ENCODE results near the gene INPP5D. TPM values are rescaled to one million over a fixed set of nuclear protein-coding genes. Genes with fewer than 3 reads are reported as not detected.

Gene INPP5D
- polyA plus RNA-seq, 2 of the 4 experiments (the other 2 are of a cell fraction), result 0.26 to 0.53 TPM

DNA sequence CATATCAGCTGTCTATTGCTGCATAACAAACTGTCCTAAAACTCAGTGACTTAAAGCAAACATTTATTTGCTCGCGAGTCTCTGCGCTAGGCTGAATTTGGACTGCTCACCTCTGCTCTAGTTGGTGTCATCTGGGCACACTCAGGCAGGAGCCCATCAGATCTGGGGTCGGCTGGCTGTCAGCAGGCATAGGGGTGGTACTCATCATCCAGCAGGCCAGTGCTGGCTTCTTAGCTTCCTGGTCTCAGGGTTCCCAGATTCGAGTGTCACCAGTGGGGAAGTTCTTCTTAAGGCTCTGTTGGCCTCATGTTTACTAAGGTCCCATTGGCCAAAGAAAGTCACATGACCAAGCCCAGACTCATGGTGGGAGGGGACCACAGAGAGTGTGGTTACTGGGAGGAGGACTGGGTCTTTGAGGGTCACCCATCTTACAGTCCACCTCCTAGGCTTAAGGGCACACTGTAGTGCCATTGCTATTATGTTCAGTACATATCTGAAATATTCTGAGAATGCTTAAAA lies 119.8 kb downstream of the INPP5D start:
- POLR2A ChIA-PET, result no interaction called here
- TF ChIP-seq, protein P1, sequence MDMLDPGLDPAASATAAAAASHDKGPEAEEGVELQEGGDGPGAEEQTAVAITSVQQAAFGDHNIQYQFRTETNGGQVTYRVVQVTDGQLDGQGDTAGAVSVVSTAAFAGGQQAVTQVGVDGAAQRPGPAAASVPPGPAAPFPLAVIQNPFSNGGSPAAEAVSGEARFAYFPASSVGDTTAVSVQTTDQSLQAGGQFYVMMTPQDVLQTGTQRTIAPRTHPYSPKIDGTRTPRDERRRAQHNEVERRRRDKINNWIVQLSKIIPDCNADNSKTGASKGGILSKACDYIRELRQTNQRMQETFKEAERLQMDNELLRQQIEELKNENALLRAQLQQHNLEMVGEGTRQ (IDR thresholded peaks at IDR 0.05), result 0 out of 2 replicates have a peak, but pooled peaks have one; percentile 8
- TF ChIP-seq, protein P2, sequence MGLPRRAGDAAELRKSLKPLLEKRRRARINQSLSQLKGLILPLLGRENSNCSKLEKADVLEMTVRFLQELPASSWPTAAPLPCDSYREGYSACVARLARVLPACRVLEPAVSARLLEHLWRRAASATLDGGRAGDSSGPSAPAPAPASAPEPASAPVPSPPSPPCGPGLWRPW (IDR thresholded peaks at IDR 0.05), result no peak
- CTCF ChIA-PET, result interaction anchor here (1.1 kb wide), 1 partner anchor 124 kb away, joined by 3 read pairs; no protein-coding TSS in a partner anchor
- DNase-seq (ENCODE audit: low read depth in 1 of 2, low spot score in 1 of 2), result no peak
- no peaks in the 10 kb centered on the region for H3K4me1 ChIP-seq
- no peak for FAIRE-seq
- no peak overlapping the region for H3K4me2 ChIP-seq
- 0 out of 6 replicates have a peak overlapping the region, but pooled peaks of 1 of the 2 experiments have one; percentile 14 for H3K27ac ChIP-seq
- H3K4me3 ChIP-seq, result no peak overlapping the region
- no peaks in the 10 kb centered on the region for H3K9me3 ChIP-seq
- no peak for ATAC-seq
- WGBS (ENCODE audit: missing lambda C conversion rate), result 85% methylated on average over 5 of the region's 5 CpGs

DNA sequence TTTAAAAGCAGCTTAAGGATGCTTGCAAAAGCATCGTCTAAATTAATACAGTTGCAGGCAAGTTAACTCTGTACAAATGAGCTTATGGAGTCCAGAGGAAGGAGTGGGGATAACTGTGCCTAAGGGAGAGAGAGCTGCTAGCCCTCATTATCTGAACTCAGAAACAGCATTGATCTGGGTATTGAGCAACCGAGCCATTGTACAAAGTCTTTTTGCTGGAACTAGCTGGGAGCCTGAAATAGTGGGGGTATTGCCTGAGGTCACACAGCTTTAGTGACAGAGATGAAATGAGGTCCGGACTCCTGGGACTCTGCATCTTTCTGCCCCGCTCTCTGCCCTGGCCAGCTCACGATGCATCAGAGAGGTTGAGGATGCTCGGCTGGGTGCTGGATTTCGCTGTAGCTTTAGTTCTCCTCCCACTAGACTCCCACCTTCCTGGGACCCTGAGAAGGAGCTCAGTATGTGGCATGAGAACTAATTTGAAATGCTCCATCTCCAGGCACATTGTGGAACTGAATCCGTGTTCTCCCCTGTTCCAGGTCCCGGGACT lies 123.8 kb downstream of the INPP5D start:
- H3K4me2 ChIP-seq, result no peak overlapping the region
- no peak overlapping the region for H3K27ac ChIP-seq
- ATAC-seq (peak in 1 of 2 experiments; percentile 25; a peak in 1 of 6 replicates), DNase-seq (ENCODE audit: low read depth in 1 of 2, low spot score in 1 of 2) (no peak), FAIRE-seq (no peak)
- no peak for TF ChIP-seq SMC3 (IDR thresholded peaks at IDR 0.05)
- no peak for TF ChIP-seq PHF8 (IDR thresholded peaks at IDR 0.05; ENCODE audit: borderline replicate concordance, low read depth)
- no peak for TF ChIP-seq KDM1A (IDR thresholded peaks at IDR 0.05; ENCODE audit: low read depth)
- TF ChIP-seq HOXB13 (CRISPR knock-in tag; IDR thresholded peaks at IDR 0.05; ENCODE audit: low read depth), result no peak
- no peak for TF ChIP-seq RFX5 (IDR thresholded peaks at IDR 0.05)
- no peak for TF ChIP-seq MYC (IDR thresholded peaks at IDR 0.05; ENCODE audit: borderline replicate concordance, low read length)
- no peak for TF ChIP-seq TFCP2L1 (CRISPR knock-in tag; IDR thresholded peaks at IDR 0.05)
- TF ChIP-seq, protein P3, sequence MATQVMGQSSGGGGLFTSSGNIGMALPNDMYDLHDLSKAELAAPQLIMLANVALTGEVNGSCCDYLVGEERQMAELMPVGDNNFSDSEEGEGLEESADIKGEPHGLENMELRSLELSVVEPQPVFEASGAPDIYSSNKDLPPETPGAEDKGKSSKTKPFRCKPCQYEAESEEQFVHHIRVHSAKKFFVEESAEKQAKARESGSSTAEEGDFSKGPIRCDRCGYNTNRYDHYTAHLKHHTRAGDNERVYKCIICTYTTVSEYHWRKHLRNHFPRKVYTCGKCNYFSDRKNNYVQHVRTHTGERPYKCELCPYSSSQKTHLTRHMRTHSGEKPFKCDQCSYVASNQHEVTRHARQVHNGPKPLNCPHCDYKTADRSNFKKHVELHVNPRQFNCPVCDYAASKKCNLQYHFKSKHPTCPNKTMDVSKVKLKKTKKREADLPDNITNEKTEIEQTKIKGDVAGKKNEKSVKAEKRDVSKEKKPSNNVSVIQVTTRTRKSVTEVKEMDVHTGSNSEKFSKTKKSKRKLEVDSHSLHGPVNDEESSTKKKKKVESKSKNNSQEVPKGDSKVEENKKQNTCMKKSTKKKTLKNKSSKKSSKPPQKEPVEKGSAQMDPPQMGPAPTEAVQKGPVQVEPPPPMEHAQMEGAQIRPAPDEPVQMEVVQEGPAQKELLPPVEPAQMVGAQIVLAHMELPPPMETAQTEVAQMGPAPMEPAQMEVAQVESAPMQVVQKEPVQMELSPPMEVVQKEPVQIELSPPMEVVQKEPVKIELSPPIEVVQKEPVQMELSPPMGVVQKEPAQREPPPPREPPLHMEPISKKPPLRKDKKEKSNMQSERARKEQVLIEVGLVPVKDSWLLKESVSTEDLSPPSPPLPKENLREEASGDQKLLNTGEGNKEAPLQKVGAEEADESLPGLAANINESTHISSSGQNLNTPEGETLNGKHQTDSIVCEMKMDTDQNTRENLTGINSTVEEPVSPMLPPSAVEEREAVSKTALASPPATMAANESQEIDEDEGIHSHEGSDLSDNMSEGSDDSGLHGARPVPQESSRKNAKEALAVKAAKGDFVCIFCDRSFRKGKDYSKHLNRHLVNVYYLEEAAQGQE (IDR thresholded peaks at IDR 0.05), result no peak
- TF ChIP-seq HOXB5 (CRISPR knock-in tag; IDR thresholded peaks at IDR 0.05), result no peak
- no peak for TF ChIP-seq RCOR1 (IDR thresholded peaks at IDR 0.05; ENCODE audit: low read depth, low read length)
- TF ChIP-seq CHD4 (IDR thresholded peaks at IDR 0.05; ENCODE audit: borderline replicate concordance), result no peak
- TF ChIP-seq, protein P4, sequence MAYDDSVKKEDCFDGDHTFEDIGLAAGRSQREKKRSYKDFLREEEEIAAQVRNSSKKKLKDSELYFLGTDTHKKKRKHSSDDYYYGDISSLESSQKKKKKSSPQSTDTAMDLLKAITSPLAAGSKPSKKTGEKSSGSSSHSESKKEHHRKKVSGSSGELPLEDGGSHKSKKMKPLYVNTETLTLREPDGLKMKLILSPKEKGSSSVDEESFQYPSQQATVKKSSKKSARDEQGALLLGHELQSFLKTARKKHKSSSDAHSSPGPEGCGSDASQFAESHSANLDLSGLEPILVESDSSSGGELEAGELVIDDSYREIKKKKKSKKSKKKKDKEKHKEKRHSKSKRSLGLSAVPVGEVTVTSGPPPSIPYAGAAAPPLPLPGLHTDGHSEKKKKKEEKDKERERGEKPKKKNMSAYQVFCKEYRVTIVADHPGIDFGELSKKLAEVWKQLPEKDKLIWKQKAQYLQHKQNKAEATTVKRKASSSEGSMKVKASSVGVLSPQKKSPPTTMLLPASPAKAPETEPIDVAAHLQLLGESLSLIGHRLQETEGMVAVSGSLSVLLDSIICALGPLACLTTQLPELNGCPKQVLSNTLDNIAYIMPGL (CRISPR knock-in tag; IDR thresholded peaks at IDR 0.05; ENCODE audit: borderline replicate concordance), result no peak
- no peak for TF ChIP-seq HEYL (CRISPR knock-in tag; IDR thresholded peaks at IDR 0.05)
- TF ChIP-seq, protein P5, sequence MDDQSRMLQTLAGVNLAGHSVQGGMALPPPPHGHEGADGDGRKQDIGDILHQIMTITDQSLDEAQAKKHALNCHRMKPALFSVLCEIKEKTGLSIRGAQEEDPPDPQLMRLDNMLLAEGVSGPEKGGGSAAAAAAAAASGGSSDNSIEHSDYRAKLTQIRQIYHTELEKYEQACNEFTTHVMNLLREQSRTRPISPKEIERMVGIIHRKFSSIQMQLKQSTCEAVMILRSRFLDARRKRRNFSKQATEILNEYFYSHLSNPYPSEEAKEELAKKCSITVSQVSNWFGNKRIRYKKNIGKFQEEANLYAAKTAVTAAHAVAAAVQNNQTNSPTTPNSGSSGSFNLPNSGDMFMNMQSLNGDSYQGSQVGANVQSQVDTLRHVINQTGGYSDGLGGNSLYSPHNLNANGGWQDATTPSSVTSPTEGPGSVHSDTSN (IDR thresholded peaks at IDR 0.05), result no peak
- no peak for TF ChIP-seq CBX8 (IDR thresholded peaks at IDR 0.05)
- TF ChIP-seq FOSL2 (IDR thresholded peaks at IDR 0.05), result no peak
- no peak for TF ChIP-seq FOSL2 (CRISPR knock-in tag; IDR thresholded peaks at IDR 0.05)
- no peak overlapping the region for H3K4me3 ChIP-seq
- H3K4me1 ChIP-seq, result no peaks in the 10 kb centered on the region
- 77% methylated on average over 9 of the region's 9 CpGs for WGBS (ENCODE audit: missing lambda C conversion rate)
- H3K9me3 ChIP-seq, result no peaks in the 10 kb centered on the region
- POLR2A ChIA-PET, result no interaction called here
- CTCF ChIA-PET, result no interaction called here

Data from A549 (cell line).